Ureter (tissue), 1 donor: ENCODE measurements around the gene ABCF1. TPM values are rescaled to one million over a fixed set of nuclear protein-coding genes. Genes with fewer than 3 reads are reported as not detected.

Experiments
- DNase-seq: peaks from one replicate; pipeline ENCODE4 v3.0.0-alpha.2; 2020; ENCODE audit warnings: low spot score
- total RNA-seq: library from RNA; stranded (reverse); gene quantifications from one replicate; pipeline ENCODE4 v1.2.4, GENCODE V29; 2023
- donor health status: DM: yes; HTN: yes; CAD: no.

The ABCF1 gene
- total RNA-seq, 1 donor from 2014 or later, result 63.9 TPM

DNA sequence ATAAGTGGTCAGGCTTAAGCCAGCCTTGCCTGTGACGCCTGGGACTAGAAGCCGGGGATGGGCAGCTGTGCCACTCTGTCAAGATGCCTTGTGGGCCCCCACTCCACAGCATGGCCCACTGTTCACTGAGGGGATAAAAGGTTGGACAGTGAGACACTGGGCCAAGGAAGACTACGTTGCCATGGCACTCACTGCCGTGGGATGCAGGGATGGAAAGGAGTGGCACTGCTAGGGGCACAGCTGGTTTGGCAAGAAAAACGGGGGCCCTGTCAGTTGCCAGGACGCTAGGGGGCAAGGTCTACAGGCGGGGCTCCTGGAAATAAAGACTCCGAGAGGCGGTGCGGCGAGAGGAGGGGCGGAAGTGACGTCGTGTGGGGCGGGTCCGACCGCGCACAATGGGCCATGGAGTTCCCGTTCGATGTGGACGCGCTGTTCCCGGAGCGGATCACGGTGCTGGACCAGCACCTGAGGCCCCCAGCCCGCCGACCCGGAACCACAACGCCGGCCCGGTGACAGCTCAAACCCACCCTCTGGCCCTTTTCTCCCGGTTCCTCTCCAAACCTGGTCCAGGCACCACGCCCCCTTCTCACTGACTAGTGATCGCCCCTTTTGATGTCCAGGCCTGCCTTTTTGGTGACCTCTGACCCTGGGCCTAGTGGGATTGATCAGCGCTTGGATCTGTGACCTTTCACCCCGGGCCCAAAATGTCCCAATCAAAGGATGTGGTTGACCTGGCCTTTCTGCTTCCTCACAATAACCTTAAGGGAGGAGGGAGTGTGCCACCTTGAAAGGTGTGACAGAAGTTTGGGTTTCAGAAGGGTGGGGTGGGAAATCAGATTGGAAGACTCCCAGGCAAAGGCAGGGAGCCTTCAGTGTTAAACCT, 55.5 kb downstream of the ABCF1 start, which contains the start of gene ATAT1:
TSS of gene ATAT1 (plus strand) at position 391 of the 883 bp plus-strand sequence.
- DNase-seq, result peak; percentile 94

- no peak for DNase-seq
These were observed 64.6 kb downstream of the ABCF1 start for GRCh38 chr6:30635834-30636233.

DNA sequence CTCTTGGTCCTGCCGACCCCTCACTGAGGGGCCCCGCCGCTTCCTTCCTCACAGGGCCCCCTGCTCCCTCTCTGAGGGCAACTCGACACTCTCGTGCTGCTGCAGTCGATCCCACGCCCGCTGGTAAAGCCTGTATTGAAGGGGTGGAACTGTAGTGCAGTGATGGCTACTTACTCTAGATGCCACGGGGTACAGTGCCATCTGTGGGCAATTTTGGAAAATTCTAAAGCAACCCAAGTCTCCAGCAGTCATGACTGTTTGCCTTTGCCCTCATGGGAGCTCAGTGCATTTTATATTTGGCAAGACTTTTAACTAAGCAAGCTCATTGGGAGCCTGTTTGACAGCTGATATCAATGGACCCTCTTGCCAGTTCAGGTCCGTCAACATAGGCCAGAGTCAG, 69.2 kb downstream of the ABCF1 start:
- no peak for DNase-seq

- no peak for DNase-seq
These were observed 69.8 kb downstream of the ABCF1 start for GRCh38 chr6:30641048-30641447.

Other genes starting within 250 kb of the ABCF1 start
- 13.8 TPM for gene TRIM39, start 244.5 kb upstream of the ABCF1 start, total RNA-seq
- gene RPP21, start 226.3 kb upstream of the ABCF1 start, total RNA-seq, result 48.3 TPM
- 330 TPM for gene HLA-E, start 81.9 kb upstream of the ABCF1 start, total RNA-seq
- 72.6 TPM for gene GNL1, start 15.0 kb upstream of the ABCF1 start, total RNA-seq
- 17.3 TPM for gene PRR3, start 14.1 kb upstream of the ABCF1 start, total RNA-seq
- gene PPP1R10, start 45.8 kb downstream of the ABCF1 start, total RNA-seq, result 93.7 TPM
- 56.0 TPM for gene MRPS18B, start 46.4 kb downstream of the ABCF1 start, total RNA-seq
- 22.7 TPM for gene ATAT1, start 55.4 kb downstream of the ABCF1 start, total RNA-seq
- gene C6orf136, start 75.7 kb downstream of the ABCF1 start, total RNA-seq, result 27.1 TPM
- gene DHX16, start 101.6 kb downstream of the ABCF1 start, total RNA-seq, result 31.5 TPM
- 31.5 TPM for gene PPP1R18, start 115.2 kb downstream of the ABCF1 start, total RNA-seq
- gene NRM, start 119.5 kb downstream of the ABCF1 start, total RNA-seq, result 12.3 TPM
- 41.1 TPM for gene MDC1, start 145.8 kb downstream of the ABCF1 start, total RNA-seq
- gene TUBB, start 148.9 kb downstream of the ABCF1 start, total RNA-seq, result 357 TPM
- gene FLOT1, start 171.2 kb downstream of the ABCF1 start, total RNA-seq, result 133 TPM
- 23.8 TPM for gene IER3, start 173.1 kb downstream of the ABCF1 start, total RNA-seq